HepG2 (cell line): ENCODE results near the gene DYSF.

Experiments
- BCL6 ChIP-seq: IDR thresholded peaks from 2 replicates; pipeline ENCODE4 v1.6.1; 2016; ENCODE audit warnings: missing genetic modification reagents, missing compliant biosample characterization
- EED ChIP-seq: sonication (generic); formaldehyde crosslinking; IDR thresholded peaks from 2 replicates; pipeline ENCODE4 v1.5.0; 2020; ENCODE audit warnings: mild to moderate bottlenecking, missing genetic modification reagents
- POLR2A ChIP-seq, 2 experiments: IDR thresholded peaks; 2 replicates each; pipeline ENCODE4 v1.6.1; 2011; ENCODE audit warnings: low read depth in 2 of 2, low read length in 2 of 2, mild to moderate bottlenecking in 1 of 2, moderate library complexity in 1 of 2; ENCODE audit not compliant: insufficient read depth in 1 of 2
- SP5 ChIP-seq: IDR thresholded peaks from 2 replicates; pipeline ENCODE4 v1.6.1; 2016; ENCODE audit warnings: low read depth, borderline replicate concordance
- TF ChIP-seq, protein P1 (sequence below), 2 experiments: sonication (generic) in 1 of 2; formaldehyde crosslinking in 1 of 2; IDR thresholded peaks; 2 replicates each; pipeline versions ENCODE4 v1.4.0 to v1.6.1; 2018 to 2020; ENCODE audit warnings: missing genetic modification reagents in 2 of 2, borderline replicate concordance in 1 of 2, low read depth in 1 of 2, mild to moderate bottlenecking in 1 of 2, missing biosample characterization in 1 of 2
- TF ChIP-seq, protein P2 (sequence below): sonication (generic); formaldehyde crosslinking; IDR thresholded peaks from 2 replicates; pipeline ENCODE4 v1.4.0; 2020; ENCODE audit warnings: missing genetic modification reagents; ENCODE audit errors: not compliant biosample characterization

DNA sequence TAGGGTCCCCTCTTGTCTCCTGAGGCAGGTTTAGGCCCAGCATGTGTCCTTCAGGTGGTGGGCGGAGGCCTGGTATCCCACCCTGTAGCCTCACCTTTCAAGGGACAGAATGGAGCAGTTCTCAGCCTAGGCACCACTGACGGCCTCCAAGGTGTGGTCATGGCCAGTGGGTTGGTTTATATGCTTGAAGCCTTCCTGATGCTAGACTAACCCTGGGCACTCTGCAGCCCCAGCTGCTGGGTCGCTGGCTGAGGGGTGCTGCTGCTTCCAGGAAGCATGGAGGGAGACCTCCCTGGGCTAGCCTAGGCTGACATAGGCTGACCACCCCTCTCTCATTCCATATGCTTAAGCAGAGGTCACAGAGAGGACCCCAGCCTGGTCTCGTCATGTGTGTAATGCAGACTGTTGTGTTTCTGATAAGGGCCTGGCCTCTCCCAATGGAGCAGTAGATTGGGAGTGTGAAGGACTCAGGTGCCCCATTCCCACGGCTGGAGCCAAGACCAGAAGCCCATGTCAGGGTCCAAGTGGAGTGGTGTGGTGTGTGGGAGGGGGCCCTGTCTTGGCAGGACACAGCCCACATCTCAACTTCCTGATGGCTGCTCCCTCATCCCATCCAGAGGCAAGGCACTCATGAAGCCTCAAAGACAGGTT lies 206.6 kb downstream of the DYSF start:
- TF ChIP-seq EED (CRISPR knock-in tag), result no peak
- no peak for TF ChIP-seq SP5
- TF ChIP-seq BCL6 (CRISPR knock-in tag), result no peak
- no peak for TF ChIP-seq POLR2A (IDR thresholded peaks at IDR 0.05; ENCODE audit: insufficient read depth in 1 of 2, low read depth in 2 of 2, low read length in 2 of 2)
- TF ChIP-seq, protein P1, sequence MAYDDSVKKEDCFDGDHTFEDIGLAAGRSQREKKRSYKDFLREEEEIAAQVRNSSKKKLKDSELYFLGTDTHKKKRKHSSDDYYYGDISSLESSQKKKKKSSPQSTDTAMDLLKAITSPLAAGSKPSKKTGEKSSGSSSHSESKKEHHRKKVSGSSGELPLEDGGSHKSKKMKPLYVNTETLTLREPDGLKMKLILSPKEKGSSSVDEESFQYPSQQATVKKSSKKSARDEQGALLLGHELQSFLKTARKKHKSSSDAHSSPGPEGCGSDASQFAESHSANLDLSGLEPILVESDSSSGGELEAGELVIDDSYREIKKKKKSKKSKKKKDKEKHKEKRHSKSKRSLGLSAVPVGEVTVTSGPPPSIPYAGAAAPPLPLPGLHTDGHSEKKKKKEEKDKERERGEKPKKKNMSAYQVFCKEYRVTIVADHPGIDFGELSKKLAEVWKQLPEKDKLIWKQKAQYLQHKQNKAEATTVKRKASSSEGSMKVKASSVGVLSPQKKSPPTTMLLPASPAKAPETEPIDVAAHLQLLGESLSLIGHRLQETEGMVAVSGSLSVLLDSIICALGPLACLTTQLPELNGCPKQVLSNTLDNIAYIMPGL (CRISPR knock-in tag; IDR thresholded peaks at IDR 0.05; ENCODE audit: borderline replicate concordance in 1 of 2, low read depth in 1 of 2), result no peak
- TF ChIP-seq, protein P2, sequence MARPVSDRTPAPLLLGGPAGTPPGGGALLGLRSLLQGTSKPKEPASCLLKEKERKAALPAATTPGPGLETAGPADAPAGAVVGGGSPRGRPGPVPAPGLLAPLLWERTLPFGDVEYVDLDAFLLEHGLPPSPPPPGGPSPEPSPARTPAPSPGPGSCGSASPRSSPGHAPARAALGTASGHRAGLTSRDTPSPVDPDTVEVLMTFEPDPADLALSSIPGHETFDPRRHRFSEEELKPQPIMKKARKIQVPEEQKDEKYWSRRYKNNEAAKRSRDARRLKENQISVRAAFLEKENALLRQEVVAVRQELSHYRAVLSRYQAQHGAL (CRISPR knock-in tag), result no peak
